GM03348 (cell line): ENCODE results near the gene ILF2.
"Not testable (repeated sequence)": the region's sequence is repeated elsewhere in the genome, so short reads cannot be mapped to it uniquely, and the experiment has no call there.

Source experiments
- DNase-seq: peaks from one replicate; pipeline ENCODE4 v3.0.0; 2012; ENCODE audit warnings: low spot score

The ILF2 gene

DNA sequence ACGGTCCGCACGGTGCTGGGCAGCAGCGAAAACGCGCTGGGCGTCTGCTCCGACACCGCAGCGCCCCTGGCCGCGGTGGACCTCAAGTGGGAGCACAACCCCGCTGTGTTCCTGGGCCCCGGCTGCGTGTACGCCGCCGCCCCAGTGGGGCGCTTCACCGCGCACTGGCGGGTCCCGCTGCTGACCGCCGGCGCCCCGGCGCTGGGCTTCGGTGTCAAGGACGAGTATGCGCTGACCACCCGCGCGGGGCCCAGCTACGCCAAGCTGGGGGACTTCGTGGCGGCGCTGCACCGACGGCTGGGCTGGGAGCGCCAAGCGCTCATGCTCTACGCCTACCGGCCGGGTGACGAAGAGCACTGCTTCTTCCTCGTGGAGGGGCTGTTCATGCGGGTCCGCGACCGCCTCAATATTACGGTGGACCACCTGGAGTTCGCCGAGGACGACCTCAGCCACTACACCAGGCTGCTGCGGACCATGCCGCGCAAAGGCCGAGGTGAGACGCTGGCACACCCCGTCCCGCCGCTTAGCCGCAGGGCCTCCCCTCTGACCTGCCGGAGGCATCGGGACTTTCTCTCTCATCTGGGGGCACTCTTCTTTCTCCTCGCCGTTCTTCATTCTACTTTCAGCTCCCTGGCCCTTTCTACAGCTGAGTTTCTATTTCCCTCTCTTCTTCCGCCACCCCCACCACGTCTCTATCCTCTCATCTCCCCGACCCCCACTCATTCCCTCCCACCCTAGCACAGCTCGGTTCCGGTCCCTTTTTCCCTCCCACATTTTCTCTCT, 8.7 kb upstream of the ILF2 start:
- no peak for DNase-seq

DNA sequence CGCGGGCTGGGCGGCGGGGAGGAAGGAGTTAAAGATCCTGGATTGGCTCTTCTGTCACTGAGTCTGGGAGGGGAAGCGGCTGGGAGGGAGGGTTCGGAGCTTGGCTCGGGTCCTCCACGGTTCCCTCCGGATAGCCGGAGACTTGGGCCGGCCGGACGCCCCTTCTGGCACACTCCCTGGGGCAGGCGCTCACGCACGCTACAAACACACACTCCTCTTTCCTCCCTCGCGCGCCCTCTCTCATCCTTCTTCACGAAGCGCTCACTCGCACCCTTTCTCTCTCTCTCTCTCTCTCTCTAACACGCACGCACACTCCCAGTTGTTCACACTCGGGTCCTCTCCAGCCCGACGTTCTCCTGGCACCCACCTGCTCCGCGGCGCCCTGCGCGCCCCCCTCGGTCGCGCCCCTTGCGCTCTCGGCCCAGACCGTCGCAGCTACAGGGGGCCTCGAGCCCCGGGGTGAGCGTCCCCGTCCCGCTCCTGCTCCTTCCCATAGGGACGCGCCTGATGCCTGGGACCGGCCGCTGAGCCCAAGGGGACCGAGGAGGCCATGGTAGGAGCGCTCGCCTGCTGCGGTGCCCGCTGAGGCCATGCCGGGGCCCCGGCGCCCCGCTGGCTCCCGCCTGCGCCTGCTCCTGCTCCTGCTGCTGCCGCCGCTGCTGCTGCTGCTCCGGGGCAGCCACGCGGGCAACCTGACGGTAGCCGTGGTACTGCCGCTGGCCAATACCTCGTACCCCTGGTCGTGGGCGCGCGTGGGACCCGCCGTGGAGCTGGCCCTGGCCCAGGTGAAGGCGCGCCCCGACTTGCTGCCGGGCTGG, 7.9 kb upstream of the ILF2 start, which contains the start of gene NPR1:
NPR1 (plus strand) TSS at position 170 of the 818 bp plus-strand sequence; CDS start at position 591, 421 bp downstream.
- DNase-seq = peak; percentile 68

DNA sequence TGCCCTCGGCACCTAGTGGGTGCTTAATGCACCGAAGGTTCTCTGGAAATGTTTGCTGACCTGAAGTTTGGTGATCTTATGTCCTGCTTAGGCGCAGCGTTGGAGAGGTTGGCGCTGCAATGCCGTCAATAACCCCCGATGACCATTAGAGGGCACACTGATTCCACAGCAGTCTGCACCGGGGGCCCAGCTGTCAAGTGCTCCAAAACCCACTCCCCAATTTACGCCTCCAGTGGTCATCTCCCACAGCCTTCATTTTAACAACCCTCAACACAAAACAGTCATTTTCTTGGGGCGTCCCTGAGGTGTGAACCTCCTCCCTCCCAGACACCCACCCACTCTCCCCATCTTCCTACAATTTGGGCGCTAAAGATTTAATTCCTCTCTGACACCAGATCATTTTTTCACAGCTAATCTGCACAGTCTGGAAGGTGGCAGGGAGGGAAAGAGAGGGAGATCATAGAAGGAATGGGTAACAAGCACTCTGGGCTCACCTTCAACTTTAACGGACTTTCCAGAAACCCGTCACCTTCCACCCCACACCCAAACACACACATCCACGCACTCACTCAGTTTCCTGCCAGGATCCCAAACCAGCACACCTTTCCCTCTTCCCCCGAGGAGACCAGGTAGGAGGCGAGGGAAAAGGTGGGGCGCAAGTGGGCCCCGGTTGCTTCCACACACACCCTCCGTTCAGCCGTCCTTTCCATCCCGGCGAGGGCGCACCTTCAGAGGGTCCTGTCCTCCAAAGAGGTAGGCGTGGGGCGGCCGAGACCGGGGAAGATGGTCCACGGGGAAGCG, 7.1 kb upstream of the ILF2 start:
- peak; percentile 77 for DNase-seq

DNA sequence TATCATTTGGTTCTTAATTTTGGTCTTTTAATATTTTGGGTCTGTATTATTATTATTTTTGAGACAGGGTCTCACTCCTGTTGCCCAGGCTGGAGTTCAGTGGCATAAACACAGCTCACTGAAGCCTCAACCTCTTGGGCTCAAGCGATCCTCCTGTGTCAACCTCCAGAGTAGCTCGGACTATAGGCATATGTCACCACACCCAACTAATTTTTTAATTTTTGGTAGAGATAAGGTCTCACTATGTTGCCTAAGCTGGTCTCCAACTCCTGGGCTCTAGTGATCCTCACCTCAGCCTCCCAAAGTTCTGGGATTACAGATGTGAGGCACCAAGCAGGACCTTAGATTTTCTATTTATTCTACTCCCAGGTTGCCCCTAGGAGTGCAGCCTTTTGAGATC, 2.7 kb upstream of the ILF2 start:
- DNase-seq = no peak

DNA sequence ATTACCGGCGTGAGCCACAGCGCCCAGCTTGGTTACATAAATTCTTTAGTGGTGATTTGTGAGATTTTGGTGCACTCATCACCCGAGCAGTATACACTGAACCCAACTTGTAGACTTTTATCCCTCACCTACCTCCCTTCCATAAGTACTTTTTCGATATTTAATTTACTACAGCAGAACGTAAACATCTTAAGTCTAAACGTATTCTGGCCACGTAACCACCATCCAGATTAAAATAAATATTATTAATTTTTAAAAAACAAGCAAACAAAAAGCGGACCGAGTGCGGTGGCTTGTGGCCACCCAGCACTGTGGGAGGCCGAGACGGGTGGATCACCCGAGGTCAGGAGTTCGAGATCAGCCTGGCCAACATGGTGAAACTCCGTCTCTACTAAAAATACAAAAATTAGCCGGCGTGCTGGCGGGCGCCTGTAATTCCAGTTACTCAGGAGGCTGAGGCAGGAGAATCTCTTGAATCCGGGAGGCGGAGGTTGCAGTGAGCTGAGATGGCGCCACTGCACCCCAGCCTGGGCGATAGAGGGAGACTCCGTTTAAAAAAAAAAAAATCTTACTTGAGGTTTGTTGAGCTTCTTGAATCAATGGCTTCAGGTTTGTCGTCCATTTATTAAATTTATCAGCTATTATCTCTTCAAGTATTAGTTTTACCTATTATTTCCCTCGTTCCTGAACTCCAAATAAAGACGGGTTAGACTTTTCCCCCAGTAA, 998 bp upstream of the ILF2 start:
- DNase-seq = peak; percentile 24

DNA sequence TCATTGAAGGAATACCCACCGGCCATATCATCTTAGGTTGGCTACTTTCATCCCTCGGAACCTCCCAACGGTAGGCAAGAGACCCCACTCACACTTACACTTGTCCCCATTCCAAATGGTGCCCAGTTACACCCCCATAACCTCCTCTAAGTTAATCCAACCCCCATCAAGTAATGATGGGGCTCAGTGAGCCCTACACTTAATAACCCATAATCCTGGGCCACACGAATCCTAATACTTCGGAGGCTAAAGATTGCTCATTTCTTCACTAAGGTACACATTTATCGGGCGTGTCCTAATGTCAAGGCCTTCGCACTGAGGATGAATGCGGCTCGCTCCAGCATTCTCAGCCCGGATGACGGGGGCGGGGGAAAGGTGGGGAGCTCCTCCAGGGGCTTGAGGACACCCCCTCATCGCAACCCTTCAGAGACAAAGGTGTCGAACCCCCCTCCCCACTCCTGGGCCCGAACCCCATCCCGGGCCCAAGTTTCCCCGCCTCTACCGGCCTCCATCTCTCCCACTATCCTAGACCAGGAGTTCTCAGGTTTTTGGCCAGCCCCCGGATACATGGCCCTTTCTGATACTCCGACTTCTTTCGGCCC, 435 bp downstream of the ILF2 start:
- DNase-seq = no peak

DNA sequence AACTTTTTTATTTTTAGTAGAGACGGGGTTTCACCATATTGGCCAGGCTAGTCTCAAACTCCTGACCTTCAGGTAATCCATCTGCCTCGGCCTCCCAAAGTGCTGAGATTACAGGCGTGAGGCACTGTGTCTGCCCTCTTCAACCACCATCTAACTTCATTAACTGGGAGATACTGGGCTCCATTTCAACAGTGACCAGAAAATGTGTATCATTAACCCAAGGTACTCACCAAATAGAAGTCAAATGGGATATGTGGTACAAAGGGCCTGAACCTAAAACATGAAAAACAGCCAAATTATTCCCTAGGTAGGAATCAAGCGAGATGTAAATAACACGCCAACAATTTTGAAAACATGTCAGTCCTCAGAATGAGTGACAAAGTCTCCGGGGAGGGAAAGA, 1.2 kb downstream of the ILF2 start:
- no peak for DNase-seq

DNA sequence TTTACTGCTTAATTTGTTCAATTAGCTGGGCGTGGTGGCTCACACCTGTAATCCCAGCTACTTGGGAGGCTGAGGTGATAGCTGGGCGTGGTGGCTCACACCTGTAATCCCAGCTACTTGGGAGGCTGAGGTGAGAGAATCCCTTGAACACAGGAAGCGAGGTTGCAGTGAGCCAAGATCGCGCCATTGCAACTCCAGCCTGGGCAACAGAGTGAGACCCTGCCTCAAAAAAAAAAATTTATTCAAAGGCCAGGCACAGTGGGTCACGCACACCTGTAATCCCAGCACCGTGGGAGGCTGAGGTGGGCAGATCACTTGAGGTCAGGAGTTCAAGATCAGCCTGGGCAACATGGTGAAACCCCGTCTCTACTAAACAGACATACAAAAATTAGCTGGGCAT, 2.1 kb downstream of the ILF2 start:
- DNase-seq = not testable (repeated sequence)

DNA sequence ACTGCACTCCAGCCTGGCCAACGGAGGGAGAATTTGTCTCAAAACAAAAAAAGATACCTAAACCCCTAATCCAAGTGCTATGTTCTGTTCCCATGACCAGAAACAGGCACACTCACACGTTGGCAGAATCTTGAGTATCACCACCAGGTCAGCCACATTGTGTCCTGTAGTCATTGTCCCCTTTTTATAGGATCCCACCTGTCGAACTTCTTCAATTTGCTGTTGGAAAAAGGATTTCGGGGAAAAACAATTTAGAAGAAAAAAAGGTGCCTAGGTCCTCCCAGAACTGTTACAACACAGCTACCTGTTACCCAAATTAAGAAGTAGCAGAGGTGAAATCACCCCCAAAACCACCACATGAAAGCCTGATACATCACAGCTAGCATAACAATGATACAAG, 3.4 kb downstream of the ILF2 start:
- no peak for DNase-seq

DNA sequence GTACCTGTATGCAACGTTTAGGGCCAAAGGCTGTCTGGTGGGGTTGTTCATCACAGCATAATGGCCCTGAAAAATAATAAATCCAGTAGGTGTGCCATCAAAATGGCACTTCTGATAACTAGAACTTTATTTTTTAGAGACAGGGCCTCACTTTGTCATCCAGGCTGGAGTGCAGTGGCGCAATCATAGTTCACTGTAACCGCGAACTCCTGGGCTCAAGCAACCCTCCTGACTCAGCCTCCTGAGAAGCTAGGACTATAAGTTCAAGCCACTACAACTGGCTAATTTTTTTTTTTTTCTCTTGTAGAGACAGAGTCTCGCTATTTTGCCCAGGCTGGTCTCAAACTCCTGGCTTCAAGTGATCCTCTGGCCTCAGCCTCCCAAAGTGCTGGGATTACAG, 7.6 kb downstream of the ILF2 start:
- DNase-seq = no peak

DNA sequence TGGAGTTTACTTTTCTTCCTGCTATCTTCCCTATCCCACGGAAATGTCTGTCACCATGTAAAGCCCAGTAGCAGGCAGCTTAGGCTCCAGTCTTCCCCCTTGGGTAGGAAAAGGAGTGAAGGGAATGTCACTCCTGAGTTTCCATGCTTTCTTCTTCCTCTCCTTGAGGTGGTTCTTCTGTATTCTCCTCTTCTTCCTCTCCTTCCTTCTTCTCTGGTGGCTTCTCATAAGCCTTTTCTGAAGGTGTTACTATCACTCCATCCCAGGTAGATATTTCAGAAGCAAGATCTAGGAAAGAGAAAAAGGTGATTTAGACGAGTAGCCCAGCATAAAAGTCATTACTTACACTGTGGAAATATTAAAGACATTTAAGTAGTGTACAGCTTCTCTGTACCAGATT, 8.5 kb downstream of the ILF2 start:
- no peak for DNase-seq

DNA sequence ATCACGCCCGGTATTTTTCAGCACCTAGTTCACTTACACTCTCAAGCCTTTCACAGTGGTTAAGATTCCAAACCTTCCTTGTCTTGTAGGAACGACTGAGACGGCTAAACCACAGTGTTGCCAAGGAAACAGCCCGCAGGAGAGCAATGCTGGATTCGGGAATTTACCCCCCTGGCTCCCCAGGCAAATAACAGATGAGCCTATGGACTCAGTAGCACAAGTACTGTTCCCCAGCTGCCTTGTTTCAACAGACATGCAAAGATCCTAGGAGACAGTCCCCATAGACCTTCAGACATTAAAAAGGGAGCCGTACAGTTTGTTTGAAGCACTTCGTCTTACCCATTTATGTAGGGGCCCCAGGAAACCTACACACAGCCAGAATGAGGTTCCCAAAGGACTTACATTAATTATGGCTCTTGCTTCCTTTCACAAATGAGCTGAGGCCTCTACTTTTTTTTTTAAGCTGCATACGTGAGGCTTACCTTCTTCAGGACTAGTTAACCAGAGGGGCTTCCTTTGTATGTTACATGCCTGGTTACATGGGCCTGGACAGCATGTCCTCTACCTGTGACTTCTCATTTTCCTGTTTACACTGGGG, 9.6 kb downstream of the ILF2 start:
- DNase-seq = no peak

DNA sequence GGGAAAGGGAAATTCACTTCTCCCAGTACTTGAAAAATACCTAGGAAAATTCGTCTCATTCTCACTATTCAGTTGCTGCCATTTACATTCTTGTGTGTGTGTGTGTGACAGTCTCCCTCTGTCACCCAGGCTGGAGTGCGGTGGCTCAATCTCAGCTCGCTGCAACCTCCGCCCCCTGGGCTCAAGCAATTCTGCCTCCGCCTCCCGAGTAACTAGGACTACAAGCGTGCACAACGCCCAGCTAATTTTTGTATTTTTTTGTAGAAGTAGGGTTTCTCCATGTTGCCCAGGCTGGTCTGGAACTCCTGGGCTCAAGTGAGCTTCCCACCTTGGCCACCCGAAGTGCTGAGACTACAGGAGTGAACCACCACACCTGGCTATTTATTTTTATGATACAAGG, 11.1 kb downstream of the ILF2 start:
- DNase-seq = no peak

DNA sequence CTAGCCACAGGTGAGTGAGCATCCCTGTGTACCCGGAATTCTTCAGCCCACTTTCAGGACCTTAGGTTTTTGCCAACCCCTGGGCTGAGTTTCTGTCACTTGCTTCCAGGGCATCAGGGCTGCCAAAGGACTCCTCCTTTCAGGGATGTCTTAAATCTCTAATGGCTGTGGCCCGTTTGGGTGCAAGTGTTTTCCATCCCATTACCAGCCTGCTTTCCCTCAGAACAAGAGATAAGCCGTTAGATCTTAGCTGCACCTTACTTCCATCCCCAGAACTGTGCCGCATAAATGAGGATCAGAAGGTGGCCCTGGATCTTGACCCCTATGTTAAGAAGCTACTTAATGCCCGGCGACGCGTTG, 11.6 kb downstream of the ILF2 start:
- DNase-seq = no peak

DNA sequence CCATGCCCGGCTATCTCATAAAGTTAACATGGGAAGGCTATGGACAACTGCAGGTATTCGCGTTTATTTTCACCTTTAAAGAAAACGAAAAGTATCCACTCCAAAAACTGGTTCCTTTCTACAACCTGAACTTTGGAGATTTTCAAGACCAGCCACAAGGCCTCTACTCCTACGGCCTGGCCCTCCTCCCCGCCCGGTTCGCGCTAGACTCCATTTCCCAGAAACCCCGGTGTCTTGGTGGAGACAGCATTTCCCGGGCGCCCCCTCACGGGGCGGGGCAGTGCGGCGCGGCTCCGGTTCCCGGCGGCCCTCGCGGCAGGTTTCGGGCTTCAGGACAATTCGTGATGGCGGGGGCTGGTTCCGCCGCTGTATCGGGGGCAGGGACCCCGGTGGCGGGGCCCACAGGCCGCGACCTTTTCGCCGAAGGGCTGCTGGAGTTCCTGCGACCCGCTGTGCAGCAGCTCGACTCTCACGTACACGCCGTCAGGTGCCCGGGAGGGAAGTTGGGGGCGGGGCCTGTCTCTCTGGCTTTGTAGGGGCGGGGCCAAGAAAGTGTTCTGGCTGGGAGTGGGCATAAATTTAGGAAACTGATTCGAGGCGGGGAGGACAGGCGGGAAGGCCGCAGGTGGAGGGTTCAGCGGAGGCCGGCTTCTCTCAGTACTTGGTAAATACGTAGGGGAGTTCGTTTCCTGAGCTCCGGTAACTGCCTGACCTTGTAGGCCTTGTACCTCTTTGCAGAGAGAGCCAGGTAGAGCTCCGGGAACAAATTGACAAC, 12.2 kb downstream of the ILF2 start, which contains the start of gene SNAPIN:
SNAPIN (plus strand) TSS at position 304 of the 775 bp plus-strand sequence; CDS start at position 345, 41 bp downstream.
- peak; percentile 95 for DNase-seq

DNA sequence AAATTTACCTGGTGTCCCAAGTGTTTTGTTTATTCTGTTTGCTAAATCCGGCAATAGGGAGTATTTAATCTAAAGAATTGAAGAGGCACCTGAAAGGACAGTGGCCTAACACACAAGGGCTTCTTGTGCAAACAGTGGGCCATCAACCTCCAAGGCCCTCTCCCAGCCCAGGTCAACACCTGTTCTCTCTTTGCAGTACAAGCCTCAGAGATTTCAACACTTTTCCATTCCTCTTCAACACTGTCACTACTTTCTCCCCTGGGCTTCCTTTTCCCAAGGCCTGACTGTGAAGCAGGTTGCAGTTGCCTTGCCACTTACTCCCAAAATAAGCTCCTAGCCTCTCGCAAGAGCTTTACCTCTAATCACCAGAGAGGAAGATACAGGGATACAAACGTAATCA, 15.5 kb downstream of the ILF2 start:
- DNase-seq = no peak

DNA sequence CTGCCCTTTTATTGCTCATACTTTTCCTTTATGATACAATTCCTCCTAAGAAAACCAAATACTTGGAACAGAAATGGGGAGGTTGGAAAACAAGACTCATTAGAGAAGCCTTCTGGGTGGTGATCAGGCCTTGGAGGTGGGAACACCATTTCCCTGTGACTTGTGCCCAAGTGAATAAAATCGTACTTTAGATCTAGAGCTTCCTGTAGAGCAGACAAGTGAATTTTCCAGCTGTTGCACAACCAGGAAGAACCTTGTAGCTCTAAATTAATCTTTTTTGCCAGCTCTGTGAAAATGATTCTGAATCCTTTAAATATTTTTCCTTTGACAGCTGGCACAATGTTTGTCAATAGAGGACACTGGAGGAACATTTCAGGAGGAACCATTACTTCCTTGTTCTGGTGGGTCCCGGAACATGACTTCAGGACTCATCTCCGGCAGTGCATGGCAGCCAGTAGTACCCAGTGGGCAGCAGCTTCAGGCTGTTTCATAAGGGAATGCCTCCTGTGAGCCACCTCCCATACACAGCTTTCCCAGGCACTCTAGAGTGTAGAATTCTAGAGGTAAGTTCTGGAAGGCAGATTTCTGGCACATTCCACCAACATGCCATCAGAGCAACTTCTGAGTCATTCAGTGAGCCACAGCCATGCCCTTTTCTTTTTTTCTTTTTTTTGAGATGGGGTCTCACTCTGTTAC, 17.8 kb downstream of the ILF2 start:
- DNase-seq = peak; percentile 44

DNA sequence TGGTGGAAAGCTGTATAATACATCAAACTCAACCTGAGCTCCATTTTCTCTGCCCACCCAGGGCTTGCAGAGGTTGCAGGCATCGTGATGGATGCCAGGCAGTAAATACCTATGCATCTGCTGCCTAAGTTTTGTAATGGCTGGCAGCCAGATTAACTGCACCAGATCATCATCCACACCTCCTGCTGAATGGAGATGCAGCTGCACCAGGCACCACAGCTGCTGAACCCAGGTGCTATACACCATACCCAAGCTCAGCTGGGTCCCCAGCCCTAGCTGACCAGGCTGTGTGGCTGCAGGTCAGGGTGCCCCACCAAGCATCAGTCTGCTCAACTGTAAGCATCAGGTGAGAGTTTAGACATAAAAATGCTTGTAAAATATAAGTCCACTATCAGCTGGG, 19.0 kb downstream of the ILF2 start:
- DNase-seq = no peak

DNA sequence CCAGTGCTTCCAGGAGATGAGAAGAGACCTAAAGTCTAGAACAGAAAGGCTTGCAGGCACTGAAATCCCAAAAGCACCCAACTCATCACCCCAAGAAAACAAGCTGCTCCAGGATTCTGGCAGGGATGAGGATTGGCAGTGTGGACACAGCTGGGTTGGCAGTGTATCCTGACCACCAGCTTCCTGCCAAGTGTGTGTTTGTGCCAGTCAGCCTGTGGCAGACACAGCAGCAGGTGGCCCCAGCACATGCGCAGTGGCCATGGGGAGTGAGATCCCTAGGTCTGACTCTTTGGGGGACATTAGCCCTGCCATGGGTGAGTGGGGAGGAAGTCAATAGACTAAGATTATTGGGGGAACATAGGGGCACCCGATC, 20.9 kb downstream of the ILF2 start:
- DNase-seq = no peak
